Measurements from ENCODE around the gene ADPRH. TPM values are rescaled to one million over a fixed set of nuclear protein-coding genes. Genes with fewer than 3 reads are reported as not detected.
"Not testable (repeated sequence)": the region's sequence is repeated elsewhere in the genome, so short reads cannot be mapped to it uniquely, and the experiment has no call there.

ADPRH gene
- total RNA-seq, 1 experiment from 2014 or later: 4.7 TPM

GRCh38 chr3:119550192-119550910 is 28.9 kb upstream of the ADPRH start:
- Histone ChIP-seq H3K27me3 (ENCODE audit: low read length) (no peaks in the 10 kb centered on the region), H3K9ac (ENCODE audit: low read length) (no peak overlapping the region), H3K4me3 (ENCODE audit: low read length) (no peak overlapping the region), H3K36me3 (ENCODE audit: low read depth, low read length) (no peaks in the 10 kb centered on the region), H3F3A (ENCODE audit: low read length, unreplicated experiment) (no peaks in the 10 kb centered on the region), H2AFZ (ENCODE audit: low read length) (no peak overlapping the region), H3K4me2 (ENCODE audit: low read length) (no peak overlapping the region), H3K27ac (ENCODE audit: low read length) (no peak overlapping the region), H3K9me3 (ENCODE audit: low read length) (no peaks in the 10 kb centered on the region), H3K9me2 (replicated peaks; ENCODE audit: low read length) (no peaks in the 10 kb centered on the region), H4K20me1 (ENCODE audit: low read length) (no peaks in the 10 kb centered on the region), H3K79me2 (ENCODE audit: low read length) (no peaks in the 10 kb centered on the region), H3K4me1 (ENCODE audit: insufficient read depth, low read length) (no peaks in the 10 kb centered on the region)
- no peak for ATAC-seq
- ChIA-PET POLR2A (ENCODE audit: unreplicated experiment) (no interaction called here), CTCF (no interaction called here)
- intact Hi-C loops (cut with micrococcal nuclease): no loop called here
- DNase-seq: no peak
- no TSS peak for BruUV-seq (replicated peaks)
- TF ChIP-seq EZH2 (IDR thresholded peaks at IDR 0.05; ENCODE audit: low read length, unreplicated experiment): no peak
- TF ChIP-seq CTCF (conservative IDR thresholded peaks at IDR 0.05; ENCODE audit: low read depth, low read length): no peak
- no peak for TF ChIP-seq EZH2phosphoT487 (IDR thresholded peaks at IDR 0.05; ENCODE audit: borderline replicate concordance, low read length)

DNA sequence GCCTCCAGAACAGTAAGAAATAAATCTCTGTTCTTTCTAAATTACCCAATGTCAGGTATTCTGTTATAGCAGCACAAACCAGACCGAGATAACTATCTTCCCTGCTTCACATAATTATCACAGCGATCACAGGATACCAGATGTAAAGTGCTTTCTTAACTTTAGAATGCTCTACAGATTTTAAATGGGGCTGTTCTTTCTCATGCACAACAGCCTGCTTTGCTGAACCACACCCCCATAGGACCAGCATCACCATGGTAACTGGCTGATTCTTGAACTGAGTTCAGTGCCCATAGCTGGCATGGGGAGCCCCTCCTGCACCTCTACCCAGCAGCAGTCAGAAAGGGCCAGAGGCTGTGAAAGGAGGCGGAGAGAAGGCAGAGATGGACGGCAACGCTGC is 27.7 kb upstream of the ADPRH start:
- intact Hi-C loops (cut with micrococcal nuclease): no loop called here
- no peaks in the 10 kb centered on the region for H3K79me2 ChIP-seq (ENCODE audit: low read length)
- no peaks in the 10 kb centered on the region for H3K36me3 ChIP-seq (ENCODE audit: low read depth, low read length)
- no peak overlapping the region for H3K4me2 ChIP-seq (ENCODE audit: low read length)
- H3K9me3 ChIP-seq (ENCODE audit: low read length): no peaks in the 10 kb centered on the region
- no peak for TF ChIP-seq EZH2 (IDR thresholded peaks at IDR 0.05; ENCODE audit: low read length, unreplicated experiment)
- TF ChIP-seq CTCF (conservative IDR thresholded peaks at IDR 0.05; ENCODE audit: low read depth, low read length): no peak
- no peak for TF ChIP-seq EZH2phosphoT487 (IDR thresholded peaks at IDR 0.05; ENCODE audit: borderline replicate concordance, low read length)
- no peaks in the 10 kb centered on the region for H3F3A ChIP-seq (ENCODE audit: low read length, unreplicated experiment)
- H3K9ac ChIP-seq (ENCODE audit: low read length): no peak overlapping the region
- ATAC-seq (no peak), DNase-seq (no peak)
- H3K9me2 ChIP-seq (replicated peaks; ENCODE audit: low read length): no peaks in the 10 kb centered on the region
- ChIA-PET CTCF (no interaction called here), POLR2A (ENCODE audit: unreplicated experiment) (interaction anchor here (0.6 kb wide), 2 partner anchors 55 to 559 kb away, joined by 3 to 6 read pairs; no protein-coding TSS in a partner anchor)
- no peaks in the 10 kb centered on the region for H3K27me3 ChIP-seq (ENCODE audit: low read length)
- no TSS peak for BruUV-seq (replicated peaks)
- no peak overlapping the region for H3K4me3 ChIP-seq (ENCODE audit: low read length)
- no peak overlapping the region for H3K27ac ChIP-seq (ENCODE audit: low read length)
- no peaks in the 10 kb centered on the region for H4K20me1 ChIP-seq (ENCODE audit: low read length)
- H2AFZ ChIP-seq (ENCODE audit: low read length): no peak overlapping the region
- no peaks in the 10 kb centered on the region for H3K4me1 ChIP-seq (ENCODE audit: insufficient read depth, low read length)

- not testable (repeated sequence) for H3K27ac ChIP-seq (ENCODE audit: low read length); H4K20me1 ChIP-seq (ENCODE audit: low read length)
Observed at GRCh38 chr3:119552928-119553327, 26.4 kb upstream of the ADPRH start.

More at GRCh38 chr3:119552928-119553327, 26.4 kb upstream of the ADPRH start:
- H3K27me3 ChIP-seq (ENCODE audit: low read length); H3K4me3 ChIP-seq (ENCODE audit: low read length); H3F3A ChIP-seq (ENCODE audit: low read length, unreplicated experiment); H3K9me3 ChIP-seq (ENCODE audit: low read length); H3K9me2 ChIP-seq (replicated peaks; ENCODE audit: low read length); ATAC-seq; BruUV-seq (replicated peaks); H3K4me1 ChIP-seq (ENCODE audit: insufficient read depth, low read length); H2AFZ ChIP-seq (ENCODE audit: low read length); H3K9ac ChIP-seq (ENCODE audit: low read length); H3K79me2 ChIP-seq (ENCODE audit: low read length); H3K36me3 ChIP-seq (ENCODE audit: low read depth, low read length); POLR2A ChIA-PET (ENCODE audit: unreplicated experiment); H3K4me2 ChIP-seq (ENCODE audit: low read length); DNase-seq; CTCF ChIA-PET; intact Hi-C loops (cut with micrococcal nuclease): not testable (repeated sequence)

All from PC-3 (cell line).